CD4-positive, alpha-beta T cell (primary cell): ENCODE data around the gene PRICKLE1. TPM values are rescaled to one million over a fixed set of nuclear protein-coding genes. Genes with fewer than 3 reads are reported as not detected.

ENCODE experiments used
- ATAC-seq: fragments of 200-7000 bp; cut with Tn5 transposase; one replicate; pipeline ENCODE4 v1.10.0; 2022; ENCODE audit warnings: mild to moderate bottlenecking; ENCODE audit not compliant: poor library complexity
- CTCF ChIA-PET: fragments of 350-600 bp; sonication (Branson Sonifier 250); formaldehyde crosslinking; loops from one replicate; lab custom pipeline; 2021; ENCODE audit warnings: antibody characterized with exemption, inconsistent platforms; lab: Charles Lee
- POLR2A ChIA-PET: fragments of 350-600 bp; sonication (Branson Sonifier 250); formaldehyde crosslinking; loops from one replicate; lab custom pipeline; 2021; ENCODE audit warnings: antibody characterized with exemption, inconsistent platforms; lab: Charles Lee
- DNase-seq, 14 experiments: peaks; one replicate each; pipeline ENCODE4 v3.0.0-alpha.2; 2013 to 2020; ENCODE audit warnings: mixed read lengths in 2 of 14
- H3K27ac ChIP-seq, 2 donors: one replicate each; pipeline versions ENCODE4 v1.5.1 to v1.7.0; 2013; ENCODE audit warnings: low read length in 2 of 2, low read depth in 1 of 2, mild to moderate bottlenecking in 1 of 2
- H3K27me3 ChIP-seq, 2 experiments: 1 replicate in 1 of 2; 2 replicates in 1 of 2; pipeline versions ENCODE4 v1.6.1 to v1.7.0; 2013; ENCODE audit warnings: low read length in 2 of 2, control low read depth in 1 of 2, mild to moderate bottlenecking in 1 of 2, moderate library complexity in 1 of 2; ENCODE audit not compliant: insufficient read depth in 2 of 2, control insufficient read depth in 1 of 2
- H3K36me3 ChIP-seq: one replicate; pipeline ENCODE4 v1.6.1; 2013; ENCODE audit warnings: low read length, control low read depth; ENCODE audit not compliant: insufficient read depth
- H3K4me1 ChIP-seq: one replicate; pipeline ENCODE4 v1.6.1; 2013; ENCODE audit warnings: low read length, control low read depth; ENCODE audit not compliant: insufficient read depth
- H3K4me3 ChIP-seq: one replicate; pipeline ENCODE4 v1.5.1; 2013; ENCODE audit warnings: mild to moderate bottlenecking, low read length, moderate library complexity
- H3K9me3 ChIP-seq, 2 experiments: 1 replicate in 1 of 2; 2 replicates in 1 of 2; pipeline versions ENCODE4 v1.6.1 to v1.7.0; 2013; ENCODE audit warnings: low read length in 2 of 2, mild to moderate bottlenecking in 2 of 2, control low read depth in 1 of 2, moderate library complexity in 1 of 2; ENCODE audit not compliant: control insufficient read depth in 1 of 2, insufficient read depth in 1 of 2
- H3K27ac Mint-ChIP-seq: one replicate; pipeline ENCODE4 v1.8.0; 2020; ENCODE audit warnings: mixed read lengths
- H3K27me3 Mint-ChIP-seq: one replicate; pipeline ENCODE4 v1.8.0; 2021; ENCODE audit warnings: mixed read lengths
- H3K36me3 Mint-ChIP-seq: one replicate; pipeline ENCODE4 v1.8.0; 2021; ENCODE audit warnings: low read depth, mixed read lengths
- H3K4me1 Mint-ChIP-seq: one replicate; pipeline ENCODE4 v1.8.0; 2021; ENCODE audit warnings: low read depth, mixed read lengths
- H3K4me3 Mint-ChIP-seq: one replicate; pipeline ENCODE4 v1.8.0; 2020; ENCODE audit warnings: mild to moderate bottlenecking, mixed read lengths
- H3K9me3 Mint-ChIP-seq: one replicate; pipeline ENCODE4 v1.8.0; 2020; ENCODE audit warnings: mixed read lengths
- CTCF ChIP-seq: fragments of 200-600 bp; IDR thresholded peaks from one replicate; pipeline ENCODE4 v1.8.0; 2022; ENCODE audit warnings: antibody characterized with exemption, mild to moderate bottlenecking
- intact Hi-C, 2 experiments: fragments of 100-400 bp; cut with DNase I in 1 of 2; cut with micrococcal nuclease in 1 of 2; formaldehyde crosslinking; loops; one replicate each; pipeline versions ENCODE4 v1.15.1 to v1.9.0; 2023 to 2025; cut with DNase I, micrococcal nuclease
- total RNA-seq, 174 experiments: library from RNA in 2 of 174; stranded (reverse) in 2 of 174; gene quantifications; one replicate each; pipeline ENCODE4 v1.2.3 and lab custom pipeline; 2021 to 2026

Gene PRICKLE1
- total RNA-seq, 2 experiments from 2014 or later: not detected

GRCh38 chr12:42524716-42525115, 64.8 kb downstream of the PRICKLE1 start:
- no peaks in the 10 kb centered on the region for H3K27me3 Mint-ChIP-seq
- H3K4me1 ChIP-seq: no peaks in the 10 kb centered on the region
- TF ChIP-seq CTCF: no peak
- no peaks in the 10 kb centered on the region for H3K27me3 ChIP-seq
- H3K4me3 Mint-ChIP-seq: no peak overlapping the region
- H3K36me3 Mint-ChIP-seq: no peaks in the 10 kb centered on the region
- H3K9me3 Mint-ChIP-seq: no peaks in the 10 kb centered on the region
- H3K36me3 ChIP-seq: no peaks in the 10 kb centered on the region
- no peaks in the 10 kb centered on the region for H3K4me1 Mint-ChIP-seq
- no peak overlapping the region for H3K4me3 ChIP-seq
- ChIA-PET CTCF (no interaction called here), POLR2A (no interaction called here)
- H3K27ac Mint-ChIP-seq: no peak overlapping the region
- no peak overlapping the region for H3K27ac ChIP-seq
- no peak for ATAC-seq
- intact Hi-C loops: no loop called here
- DNase-seq: no peak
- H3K9me3 ChIP-seq: no peaks in the 10 kb centered on the region

- Histone ChIP-seq H3K4me1 (no peaks in the 10 kb centered on the region), H3K4me3 (no peak overlapping the region), H3K9me3 (peaks cover 0 to 5% of the 10 kb centered on the region in 2 experiments), H3K27me3 (no peaks in the 10 kb centered on the region), H3K36me3 (no peaks in the 10 kb centered on the region), H3K27ac (no peak overlapping the region)
- ATAC-seq (no peak), DNase-seq (no peak)
- H3K36me3 Mint-ChIP-seq: no peaks in the 10 kb centered on the region
- no peaks in the 10 kb centered on the region for H3K27me3 Mint-ChIP-seq
- CTCF ChIA-PET: no interaction called here
- POLR2A ChIA-PET: no interaction called here
- no peaks in the 10 kb centered on the region for H3K4me1 Mint-ChIP-seq
- intact Hi-C loops: no loop called here
- H3K4me3 Mint-ChIP-seq: no peak overlapping the region
- peaks cover 6% of the 10 kb centered on the region for H3K9me3 Mint-ChIP-seq
- no peak overlapping the region for H3K27ac Mint-ChIP-seq
- TF ChIP-seq CTCF: no peak
Observed at GRCh38 chr12:42516573-42516972, 73.0 kb downstream of the PRICKLE1 start.

- POLR2A ChIA-PET: no interaction called here
- H3K36me3 Mint-ChIP-seq: no peaks in the 10 kb centered on the region
Observed at GRCh38 chr12:42511656-42512055, 77.9 kb downstream of the PRICKLE1 start.

More at GRCh38 chr12:42511656-42512055, 77.9 kb downstream of the PRICKLE1 start:
- Mint-ChIP-seq H3K9me3 (peaks cover 3% of the 10 kb centered on the region), H3K27me3 (no peaks in the 10 kb centered on the region), H3K27ac (no peak overlapping the region), H3K4me1 (no peaks in the 10 kb centered on the region), H3K4me3 (no peak overlapping the region)
- CTCF ChIA-PET: interaction anchor here (0.7 kb wide), 1 partner anchor 20 kb away, joined by 3 read pairs; no protein-coding TSS in a partner anchor
- H3K9me3 ChIP-seq: peaks cover 0 to 5% of the 10 kb centered on the region in 2 experiments
- no peaks in the 10 kb centered on the region for H3K27me3 ChIP-seq
- no peak overlapping the region for H3K27ac ChIP-seq
- no peak for ATAC-seq
- H3K36me3 ChIP-seq: no peaks in the 10 kb centered on the region
- no peaks in the 10 kb centered on the region for H3K4me1 ChIP-seq
- no peak for DNase-seq
- no peak for TF ChIP-seq CTCF
- intact Hi-C loops: no loop called here
- no peak overlapping the region for H3K4me3 ChIP-seq
